SK-N-SH treated with all-trans-retinoic acid at 6 μM for 48 hours (cell line): ENCODE results near the gene BEND5.

Experiments used
- ESRRG ChIP-seq: fragments of 250-450 bp; sonication (Bioruptor Pico); IDR thresholded peaks from 2 replicates; pipeline ENCODE4 v1.6.1; 2021; ENCODE audit warnings: mild to moderate bottlenecking
- RARB ChIP-seq: fragments of 250-450 bp; sonication (Bioruptor Pico); IDR thresholded peaks from 2 replicates; pipeline ENCODE4 v1.8.0; 2021; ENCODE audit warnings: mild to moderate bottlenecking, moderate library complexity
- ZNF565 ChIP-seq: fragments of 450-650 bp; formaldehyde crosslinking; conservative IDR thresholded peaks from 2 replicates; pipeline ENCODE4 v1.5.0; 2020; ENCODE audit warnings: low read depth, mild to moderate bottlenecking, moderate library complexity

DNA sequence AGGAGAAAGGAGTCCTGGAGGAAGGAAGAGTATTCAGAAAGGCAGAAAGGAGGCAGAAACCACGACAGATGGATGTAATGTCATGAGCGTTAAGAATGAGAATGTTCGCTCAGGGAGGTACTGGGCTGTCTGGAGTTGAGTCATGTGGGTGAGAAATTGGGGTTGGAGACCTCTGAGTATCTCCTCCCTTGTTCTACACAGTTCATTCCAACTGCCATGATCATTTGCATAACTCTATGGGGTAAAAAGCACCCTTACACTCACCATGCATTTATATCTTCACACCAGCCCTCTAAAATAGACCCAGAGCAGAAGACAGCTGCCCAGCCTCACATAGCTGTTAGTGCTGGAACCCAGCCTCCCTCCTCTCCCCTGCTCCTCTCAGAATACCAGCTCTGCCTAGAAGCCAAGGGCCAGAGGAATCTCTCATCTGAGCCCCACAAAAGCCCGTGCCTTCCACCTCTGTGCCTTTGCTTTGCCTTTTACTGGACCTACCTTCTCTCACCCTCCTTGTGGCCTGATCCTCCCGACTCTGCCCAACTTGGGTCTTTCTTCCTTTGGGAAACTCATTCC is 85.2 kb downstream of the BEND5 start:
- TF ChIP-seq ZNF565, result no peak
- no peak for TF ChIP-seq RARB (CRISPR knock-in tag)
- TF ChIP-seq ESRRG (CRISPR knock-in tag), result no peak
